SU-DHL-6 (cell line): ENCODE measurements around the gene IRF8.

Experiments used
- H2AFZ ChIP-seq: fragments of 200-600 bp; sonication (generic); 2 replicates; pipeline ENCODE4 v1.6.1; 2014; ENCODE audit warnings: low read depth, mild to moderate bottlenecking, moderate library complexity, mixed read lengths, antibody characterized with exemption, low read length; ENCODE audit not compliant: severe bottlenecking
- H3F3A ChIP-seq: fragments of 200-600 bp; shearing (Covaris generic); 2 replicates; pipeline ENCODE4 v1.6.0; 2016; ENCODE audit warnings: antibody characterized with exemption, mild to moderate bottlenecking; ENCODE audit not compliant: insufficient read depth
- H3K27ac ChIP-seq: fragments of 200-600 bp; sonication (generic); 2 replicates; pipeline ENCODE4 v1.5.1; 2016; ENCODE audit warnings: low read depth, mild to moderate bottlenecking, low read length, moderate library complexity, mixed read lengths
- H3K27me3 ChIP-seq: fragments of 200-600 bp; sonication (generic), shearing (Covaris generic); 2 replicates; pipeline ENCODE4 v1.6.0; 2014; ENCODE audit warnings: mild to moderate bottlenecking, low read length
- H3K36me3 ChIP-seq: fragments of 200-600 bp; sonication (generic); 2 replicates; pipeline ENCODE4 v1.6.1; 2014; ENCODE audit warnings: mild to moderate bottlenecking, low read length, mixed read lengths
- H3K4me2 ChIP-seq: fragments of 300-600, 200-600 bp; shearing (Covaris generic), sonication (generic); 2 replicates; pipeline ENCODE4 v1.6.0; 2014; ENCODE audit warnings: low read length, low read depth, mild to moderate bottlenecking; ENCODE audit not compliant: poor library complexity, severe bottlenecking
- H3K4me3 ChIP-seq: fragments of 200-600 bp; sonication (generic); 2 replicates; pipeline ENCODE4 v1.5.1; 2014; ENCODE audit warnings: antibody characterized with exemption, low read length, mild to moderate bottlenecking, mixed read lengths; ENCODE audit not compliant: insufficient read depth, poor library complexity, severe bottlenecking
- H3K79me2 ChIP-seq: fragments of 200-600 bp; sonication (generic); 2 replicates; pipeline ENCODE4 v1.6.1; 2014; ENCODE audit warnings: mild to moderate bottlenecking, low read length, moderate library complexity; ENCODE audit not compliant: insufficient read depth
- H3K9ac ChIP-seq: fragments of 200-600 bp; sonication (generic); 2 replicates; pipeline ENCODE4 v1.7.0; 2014; ENCODE audit warnings: mild to moderate bottlenecking, low read length
- H3K9me2 ChIP-seq: fragments of 200-600 bp; sonication (generic); replicated peaks from 2 replicates; pipeline ENCODE4 v1.6.1; 2014; ENCODE audit warnings: low read length; ENCODE audit not compliant: insufficient read depth
- H3K9me3 ChIP-seq: fragments of 200-600 bp; sonication (generic); 2 replicates; pipeline ENCODE4 v1.6.1; 2014; ENCODE audit warnings: low read length, mixed read lengths; ENCODE audit not compliant: insufficient read depth
- H4K20me1 ChIP-seq: fragments of 200-600 bp; sonication (generic); 2 replicates; pipeline ENCODE4 v1.6.1; 2014; ENCODE audit warnings: low read depth, mild to moderate bottlenecking, antibody characterized with exemption, low read length, moderate library complexity, mixed read lengths
- EZH2phosphoT487 ChIP-seq: fragments of 200-600 bp; sonication (generic), shearing (Covaris generic); conservative IDR thresholded peaks from 2 replicates; pipeline ENCODE4 v1.6.1; 2018; ENCODE audit warnings: mild to moderate bottlenecking, antibody characterized with exemption, low read length, moderate library complexity, mixed read lengths
- TF ChIP-seq, protein P1 (sequence below): fragments of 200-600 bp; sonication (generic); IDR thresholded peaks from one replicate; pipeline ENCODE4 v1.5.1; 2017; ENCODE audit warnings: antibody characterized with exemption, mild to moderate bottlenecking, low read length, moderate library complexity; ENCODE audit not compliant: insufficient read depth, poor library complexity, severe bottlenecking

Gene IRF8

DNA sequence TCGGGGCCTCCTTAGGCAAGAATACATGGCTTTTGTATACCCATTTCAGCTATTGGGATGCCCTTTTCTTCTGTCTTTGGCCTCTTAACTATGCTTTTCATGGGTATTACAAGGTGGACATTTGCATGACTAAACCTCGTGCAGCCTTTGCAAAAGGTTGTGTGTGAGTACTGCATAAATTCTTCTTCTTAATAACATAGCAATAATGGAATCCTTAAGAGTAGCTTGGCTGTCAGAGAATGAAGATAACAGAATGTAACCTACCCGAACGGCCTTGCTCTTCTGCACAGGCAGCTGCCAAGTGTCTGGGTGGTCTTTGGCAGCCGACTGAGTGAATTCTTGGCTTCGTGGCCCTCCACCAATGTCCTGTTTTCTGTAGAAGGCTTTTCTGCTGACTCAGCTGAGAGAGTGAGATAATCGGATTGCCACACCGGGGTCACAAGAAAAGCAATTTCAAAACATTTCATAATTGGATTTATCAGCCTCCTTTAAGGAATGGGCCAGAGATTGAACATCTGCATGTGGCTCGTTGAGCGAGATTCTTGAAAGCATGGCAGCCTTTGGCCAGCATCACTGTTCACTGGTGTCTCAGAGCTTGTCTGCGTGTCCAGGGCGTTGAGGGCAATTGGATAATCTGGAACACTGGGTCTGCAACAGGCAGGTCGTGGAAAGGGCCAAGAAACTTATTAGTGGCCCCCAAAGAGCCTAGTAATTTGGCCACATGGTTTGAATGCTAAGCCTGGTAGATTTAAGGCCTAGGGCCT lies 13.4 kb downstream of the IRF8 start:
- Histone ChIP-seq H4K20me1 (peaks cover 9% of the 10 kb centered on the region; the same call in 1 of the 2 replicates), H3K27ac (peak overlapping the region; percentile 98), H2AFZ (no peak overlapping the region), H3F3A (peaks cover 67% of the 10 kb centered on the region), H3K9ac (no peak overlapping the region), H3K4me3 (no peak overlapping the region), H3K27me3 (no peaks in the 10 kb centered on the region), H3K4me2 (peak overlapping the region; percentile 93), H3K79me2 (peaks cover 47% of the 10 kb centered on the region), H3K9me2 (no peaks in the 10 kb centered on the region), H3K36me3 (peaks cover 43% of the 10 kb centered on the region), H3K9me3 (no peaks in the 10 kb centered on the region)
- TF ChIP-seq, protein P1, sequence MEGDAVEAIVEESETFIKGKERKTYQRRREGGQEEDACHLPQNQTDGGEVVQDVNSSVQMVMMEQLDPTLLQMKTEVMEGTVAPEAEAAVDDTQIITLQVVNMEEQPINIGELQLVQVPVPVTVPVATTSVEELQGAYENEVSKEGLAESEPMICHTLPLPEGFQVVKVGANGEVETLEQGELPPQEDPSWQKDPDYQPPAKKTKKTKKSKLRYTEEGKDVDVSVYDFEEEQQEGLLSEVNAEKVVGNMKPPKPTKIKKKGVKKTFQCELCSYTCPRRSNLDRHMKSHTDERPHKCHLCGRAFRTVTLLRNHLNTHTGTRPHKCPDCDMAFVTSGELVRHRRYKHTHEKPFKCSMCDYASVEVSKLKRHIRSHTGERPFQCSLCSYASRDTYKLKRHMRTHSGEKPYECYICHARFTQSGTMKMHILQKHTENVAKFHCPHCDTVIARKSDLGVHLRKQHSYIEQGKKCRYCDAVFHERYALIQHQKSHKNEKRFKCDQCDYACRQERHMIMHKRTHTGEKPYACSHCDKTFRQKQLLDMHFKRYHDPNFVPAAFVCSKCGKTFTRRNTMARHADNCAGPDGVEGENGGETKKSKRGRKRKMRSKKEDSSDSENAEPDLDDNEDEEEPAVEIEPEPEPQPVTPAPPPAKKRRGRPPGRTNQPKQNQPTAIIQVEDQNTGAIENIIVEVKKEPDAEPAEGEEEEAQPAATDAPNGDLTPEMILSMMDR = no peak
- no peak for TF ChIP-seq EZH2phosphoT487

GRCh38 chr16:85913141-85913601 lies 14.2 kb downstream of the IRF8 start:
- TF ChIP-seq EZH2phosphoT487 = no peak
- TF ChIP-seq, protein P1 = no peak
- H3K9me3 ChIP-seq = no peaks in the 10 kb centered on the region
- H2AFZ ChIP-seq = no peak overlapping the region
- H3F3A ChIP-seq = peaks cover 68% of the 10 kb centered on the region
- H3K9ac ChIP-seq = no peak overlapping the region
- H3K4me3 ChIP-seq = no peak overlapping the region
- no peaks in the 10 kb centered on the region for H3K9me2 ChIP-seq
- peak overlapping the region; percentile 4 for H3K4me2 ChIP-seq
- peaks cover 50% of the 10 kb centered on the region for H3K36me3 ChIP-seq
- H4K20me1 ChIP-seq = peaks cover 14% of the 10 kb centered on the region
- no peaks in the 10 kb centered on the region for H3K27me3 ChIP-seq
- peaks cover 47% of the 10 kb centered on the region for H3K79me2 ChIP-seq
- peak overlapping the region; percentile 98 for H3K27ac ChIP-seq

DNA sequence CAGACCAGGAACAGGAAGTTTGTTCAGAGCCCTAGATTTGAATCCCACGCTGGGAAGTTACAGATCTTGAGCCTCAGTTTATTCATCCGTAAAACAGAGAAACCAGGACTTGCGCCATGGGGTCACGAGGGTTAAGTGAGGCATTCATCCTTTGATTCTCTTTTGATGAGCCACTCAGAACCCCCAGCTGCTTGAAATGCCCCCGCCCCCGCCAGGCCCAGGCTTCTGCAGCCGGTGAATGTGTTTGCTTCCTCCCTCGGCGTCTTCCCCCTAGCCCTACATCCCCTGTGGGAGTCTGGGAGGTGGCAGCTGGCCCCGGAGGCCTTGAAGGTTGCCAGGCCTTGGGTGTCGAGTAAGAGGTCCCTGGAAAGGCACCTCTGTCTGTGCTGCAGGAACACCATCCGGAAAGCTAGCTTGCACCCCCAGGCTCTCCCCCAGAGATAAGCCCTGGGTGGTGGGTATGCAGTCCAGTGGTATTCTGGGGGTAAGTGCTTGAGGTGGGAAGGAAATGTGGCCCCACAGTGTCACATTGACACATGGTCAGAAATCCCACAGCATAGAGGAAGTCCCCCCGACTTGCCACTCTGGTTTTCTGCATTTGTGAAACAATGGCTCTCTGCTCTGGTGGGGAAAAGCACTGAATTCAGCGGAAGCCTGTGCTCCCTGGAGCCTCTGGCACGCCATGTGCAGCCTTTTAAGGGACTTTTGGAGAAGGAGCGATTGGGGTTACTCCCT lies 14.9 kb downstream of the IRF8 start:
- TF ChIP-seq, protein P1 = no peak
- TF ChIP-seq EZH2phosphoT487 = no peak
- H3F3A ChIP-seq = peaks cover 62% of the 10 kb centered on the region
- peaks cover 14% of the 10 kb centered on the region for H4K20me1 ChIP-seq
- no peak overlapping the region for H3K4me2 ChIP-seq
- no peak overlapping the region for H3K4me3 ChIP-seq
- no peaks in the 10 kb centered on the region for H3K27me3 ChIP-seq
- peaks cover 50% of the 10 kb centered on the region for H3K36me3 ChIP-seq
- peak overlapping the region; percentile 98 for H3K27ac ChIP-seq
- H2AFZ ChIP-seq = no peak overlapping the region
- peaks cover 47% of the 10 kb centered on the region for H3K79me2 ChIP-seq
- H3K9me3 ChIP-seq = no peaks in the 10 kb centered on the region
- H3K9ac ChIP-seq = no peak overlapping the region
- no peaks in the 10 kb centered on the region for H3K9me2 ChIP-seq
